H9 (cell line): Measurements from ENCODE around the gene POU2F3. TPM values are rescaled to one million over a fixed set of nuclear protein-coding genes. Genes with fewer than 3 reads are reported as not detected.

Experiments used
- DNase-seq: peaks from one replicate; pipeline ENCODE4 v3.0.0-alpha.2; 2017
- H2AFZ ChIP-seq: one replicate; pipeline ENCODE4 v1.6.1; 2013; ENCODE audit warnings: mild to moderate bottlenecking, low read length, control low read depth, moderate library complexity
- H2AK5ac ChIP-seq: 2 replicates; pipeline ENCODE4 v1.6.1; 2013; ENCODE audit warnings: low read length, control low read depth, mixed read lengths; ENCODE audit not compliant: insufficient read length
- H2BK120ac ChIP-seq: one replicate; pipeline ENCODE4 v1.6.1; 2013; ENCODE audit warnings: low read depth, mild to moderate bottlenecking, low read length, control low read depth, inconsistent platforms; ENCODE audit not compliant: poor library complexity, severe bottlenecking
- H2BK12ac ChIP-seq: 2 replicates; pipeline ENCODE4 v1.6.1; 2013; ENCODE audit warnings: low read length, control low read depth, mixed read lengths, low read depth; ENCODE audit not compliant: insufficient read length
- H2BK15ac ChIP-seq: 2 replicates; pipeline ENCODE4 v1.6.1; 2013; ENCODE audit warnings: low read depth, low read length, control low read depth
- H2BK20ac ChIP-seq: one replicate; pipeline ENCODE4 v1.6.1; 2013; ENCODE audit warnings: low read depth, mild to moderate bottlenecking, low read length, control low read depth, inconsistent platforms; ENCODE audit not compliant: poor library complexity, severe bottlenecking
- H2BK5ac ChIP-seq: 2 replicates; pipeline ENCODE4 v1.6.1; 2013; ENCODE audit warnings: low read length, control low read depth, mixed read lengths; ENCODE audit not compliant: insufficient read length
- H3K14ac ChIP-seq: 2 replicates; pipeline ENCODE4 v1.6.1; 2013; ENCODE audit warnings: low read length, control low read depth; ENCODE audit not compliant: insufficient read depth
- H3K18ac ChIP-seq: 2 replicates; pipeline ENCODE4 v1.6.1; 2013; ENCODE audit warnings: low read depth, mild to moderate bottlenecking, mixed read lengths, low read length, control low read depth; ENCODE audit not compliant: insufficient read length
- H3K23ac ChIP-seq: 2 replicates; pipeline ENCODE4 v1.6.1; 2013; ENCODE audit warnings: low read length, control low read depth, mixed read lengths, low read depth; ENCODE audit not compliant: insufficient read length
- H3K23me2 ChIP-seq: 2 replicates; pipeline ENCODE4 v1.6.1; 2013; ENCODE audit warnings: low read depth, mild to moderate bottlenecking, mixed read lengths, low read length, control low read depth; ENCODE audit not compliant: insufficient read length, poor library complexity, severe bottlenecking
- H3K27ac ChIP-seq: 2 replicates; pipeline ENCODE4 v1.5.1; 2013; ENCODE audit warnings: low read length, control low read depth, mixed read lengths, low read depth; ENCODE audit not compliant: insufficient read length
- H3K27me3 ChIP-seq: 2 replicates; pipeline ENCODE4 v1.6.1; 2013; ENCODE audit warnings: low read length, control low read depth, inconsistent platforms; ENCODE audit not compliant: insufficient read depth
- H3K4ac ChIP-seq: 2 replicates; pipeline ENCODE4 v1.6.1; 2013; ENCODE audit warnings: low read depth, mild to moderate bottlenecking, control low read depth, inconsistent platforms, low read length, moderate library complexity
- H3K4me1 ChIP-seq: 2 replicates; pipeline ENCODE4 v1.6.1; 2013; ENCODE audit warnings: low read length, control low read depth, inconsistent platforms; ENCODE audit not compliant: insufficient read depth
- H3K4me2 ChIP-seq: 2 replicates; pipeline ENCODE4 v1.6.1; 2013; ENCODE audit warnings: low read length, control low read depth, mixed read lengths; ENCODE audit not compliant: insufficient read length, insufficient read depth
- H3K56ac ChIP-seq: 2 replicates; pipeline ENCODE4 v1.6.1; 2013; ENCODE audit warnings: low read depth, mild to moderate bottlenecking, mixed read lengths, low read length, control low read depth; ENCODE audit not compliant: insufficient read length
- H3K79me1 ChIP-seq: 2 replicates; pipeline ENCODE4 v1.6.1; 2013; ENCODE audit warnings: low read depth, mild to moderate bottlenecking, moderate library complexity, low read length, control low read depth, inconsistent platforms; ENCODE audit not compliant: insufficient read depth, poor library complexity, severe bottlenecking
- H3K79me2 ChIP-seq: 2 replicates; pipeline ENCODE4 v1.6.1; 2013; ENCODE audit warnings: low read length, control low read depth, inconsistent platforms; ENCODE audit not compliant: insufficient read depth
- H3K9ac ChIP-seq: 2 replicates; pipeline ENCODE4 v1.6.1; 2013; ENCODE audit warnings: low read length, control low read depth, mixed read lengths; ENCODE audit not compliant: insufficient read length; ENCODE audit errors: extremely low read depth
- H3K9me3 ChIP-seq: one replicate; pipeline ENCODE4 v1.6.1; 2013; ENCODE audit warnings: low read depth, low read length, inconsistent platforms; ENCODE audit not compliant: control insufficient read depth
- H3T11ph ChIP-seq: one replicate; pipeline ENCODE4 v1.6.1; 2013; ENCODE audit warnings: mild to moderate bottlenecking, low read length, control low read depth, inconsistent platforms
- H4K20me1 ChIP-seq: one replicate; pipeline ENCODE4 v1.6.1; 2013; ENCODE audit not compliant: control insufficient read depth, insufficient read length, insufficient read depth
- H4K5ac ChIP-seq: 2 replicates; pipeline ENCODE4 v1.6.1; 2013; ENCODE audit warnings: low read depth, mild to moderate bottlenecking, mixed read lengths, low read length, control low read depth; ENCODE audit not compliant: insufficient read length
- H4K8ac ChIP-seq: replicated peaks from 2 replicates; pipeline ENCODE4 v1.6.1; 2013; ENCODE audit warnings: low read length, control low read depth, mixed read lengths, low read depth; ENCODE audit not compliant: insufficient read length
- H4K91ac ChIP-seq: 2 replicates; pipeline ENCODE4 v1.6.1; 2013; ENCODE audit warnings: low read depth, mild to moderate bottlenecking, moderate library complexity, mixed read lengths, low read length, control low read depth; ENCODE audit not compliant: insufficient read length
- H3K27ac Mint-ChIP-seq, 3 experiments: 2 replicates in 2 of 3; 3 replicates in 1 of 3; pipeline ENCODE4 v1.8.0; 2020 to 2021; ENCODE audit warnings: mixed read lengths in 3 of 3, mild to moderate bottlenecking in 1 of 3, moderate library complexity in 1 of 3
- H3K27me3 Mint-ChIP-seq: 2 replicates; pipeline ENCODE4 v1.8.0; 2021; ENCODE audit warnings: low read depth, mild to moderate bottlenecking, moderate library complexity, mixed read lengths
- H3K36me3 Mint-ChIP-seq, 3 experiments: 2 replicates in 2 of 3; 3 replicates in 1 of 3; pipeline ENCODE4 v1.8.0; 2020 to 2021; ENCODE audit warnings: low read depth in 3 of 3, mixed read lengths in 3 of 3; ENCODE audit not compliant: insufficient read depth in 1 of 3
- H3K4me1 Mint-ChIP-seq, 2 experiments: 2 replicates each; pipeline ENCODE4 v1.8.0; 2020; ENCODE audit warnings: mixed read lengths in 2 of 2
- H3K4me3 Mint-ChIP-seq, 2 experiments: 2 replicates in 1 of 2; 3 replicates in 1 of 2; pipeline ENCODE4 v1.8.0; 2020 to 2021; ENCODE audit warnings: mild to moderate bottlenecking in 2 of 2, mixed read lengths in 2 of 2, moderate library complexity in 1 of 2
- H3K9me3 Mint-ChIP-seq, 2 experiments: 2 replicates in 1 of 2; 3 replicates in 1 of 2; pipeline ENCODE4 v1.8.0; 2020; ENCODE audit warnings: mild to moderate bottlenecking in 2 of 2, mixed read lengths in 2 of 2, moderate library complexity in 1 of 2
- CTCF ChIP-seq: fragments of 200-600 bp; sonication (generic); conservative IDR thresholded peaks from 3 replicates; pipeline ENCODE4 v1.8.0; 2021; ENCODE audit warnings: antibody characterized with exemption, mild to moderate bottlenecking
- WGBS: extraction: QIAGEN DNeasy Blood & Tissue Kit; methylation state at CpG from one replicate; pipeline ENCODE4 v1.1.7; 2013; ENCODE audit warnings: missing lambda C conversion rate, low lambda C conversion rate, mixed read lengths; ENCODE audit not compliant: insufficient read length; ENCODE audit errors: extremely low coverage; 5-methylcytosine and 5-hydroxymethylcytosine counted together
- total RNA-seq: library from RNA; stranded (reverse); gene quantifications from 2 replicates; pipeline ENCODE4 v1.2.1, GENCODE V29; 2021

POU2F3 gene
- total RNA-seq, 1 experiment from 2014 or later: 1.1 TPM

- no peak overlapping the region for H3T11ph ChIP-seq
- H4K8ac ChIP-seq: no peak overlapping the region
- H3K4me2 ChIP-seq: no peak overlapping the region
- H3K4ac ChIP-seq: no peak overlapping the region
- peaks cover under 1% of the 10 kb centered on the region for H3K23me2 ChIP-seq
- H4K5ac ChIP-seq: no peak overlapping the region
- H4K91ac ChIP-seq: no peak overlapping the region
- H3K79me1 ChIP-seq: no peaks in the 10 kb centered on the region
- no peak overlapping the region for H2AFZ ChIP-seq
- peak; percentile 95 for TF ChIP-seq CTCF
- no peaks in the 10 kb centered on the region for H3K9me3 ChIP-seq
- no peak overlapping the region for H2BK12ac ChIP-seq
- Mint-ChIP-seq H3K36me3 (no peaks in the 10 kb centered on the region), H3K9me3 (no peaks in the 10 kb centered on the region; a peak in 1 of 5 replicates), H3K4me3 (peak overlapping the region in 1 of 2 experiments; percentile 25; a peak in 2 of 5 replicates), H3K27me3 (peaks cover 77% of the 10 kb centered on the region), H3K4me1 (peaks cover 13 to 25% of the 10 kb centered on the region in 2 experiments), H3K27ac (no peak overlapping the region; a peak in 1 of 7 replicates)
- no peak overlapping the region for H2BK5ac ChIP-seq
- no peak overlapping the region for H3K27ac ChIP-seq
- no peak overlapping the region for H2AK5ac ChIP-seq
- no peak overlapping the region for H3K18ac ChIP-seq
- H2BK15ac ChIP-seq: no peak overlapping the region
- no peak overlapping the region for H3K23ac ChIP-seq
- H3K56ac ChIP-seq: no peak overlapping the region
- H3K27me3 ChIP-seq: peaks cover 2% of the 10 kb centered on the region; the same call in 1 of the 2 replicates
- H3K14ac ChIP-seq: no peak overlapping the region
- H4K20me1 ChIP-seq: no peaks in the 10 kb centered on the region
- DNase-seq: peak; percentile 93
- no peak overlapping the region for H2BK20ac ChIP-seq
- no peaks in the 10 kb centered on the region for H3K4me1 ChIP-seq
- no peak overlapping the region for H2BK120ac ChIP-seq
- no peak overlapping the region for H3K9ac ChIP-seq
- no peaks in the 10 kb centered on the region for H3K79me2 ChIP-seq
- no CpG with 5 or more reads among the region's 8 CpGs for WGBS
Measured at GRCh38 chr11:120235024-120235628, 4.8 kb upstream of the POU2F3 start.
